Measurements from ENCODE around the gene ARHGEF6.

ARHGEF6 gene

GRCh38 chrX:136745215-136746173 lies 35.2 kb downstream of the ARHGEF6 start:
- DNase-seq: no peak

GRCh38 chrX:136742721-136743379 lies 37.9 kb downstream of the ARHGEF6 start:
- no peak for DNase-seq

- DNase-seq: no peak
These were observed 42.5 kb downstream of the ARHGEF6 start for GRCh38 chrX:136738049-136738729.

GRCh38 chrX:136736690-136737089 lies 44.0 kb downstream of the ARHGEF6 start:
- no peak for DNase-seq

GRCh38 chrX:136735601-136736000 lies 45.1 kb downstream of the ARHGEF6 start:
- DNase-seq: no peak

GRCh38 chrX:136733613-136734012 lies 47.1 kb downstream of the ARHGEF6 start:
- no peak for DNase-seq

GRCh38 chrX:136731798-136732197 lies 48.9 kb downstream of the ARHGEF6 start:
- DNase-seq: no peak

- DNase-seq: peak in 1 of 2 experiments; percentile 12
These were observed 49.4 kb downstream of the ARHGEF6 start for GRCh38 chrX:136731207-136731782.

- DNase-seq: no peak
These were observed 52.3 kb downstream of the ARHGEF6 start for GRCh38 chrX:136728393-136728792.

- no peak for DNase-seq
These were observed 55.2 kb downstream of the ARHGEF6 start for GRCh38 chrX:136725441-136726104.

- no peak for DNase-seq
These were observed 62.6 kb downstream of the ARHGEF6 start for GRCh38 chrX:136718091-136718490.

- no peak for DNase-seq
These were observed 65.8 kb downstream of the ARHGEF6 start for GRCh38 chrX:136714626-136715599.

- DNase-seq: no peak
These were observed 68.0 kb downstream of the ARHGEF6 start for GRCh38 chrX:136712650-136713310.

- no peak for DNase-seq
These were observed 69.6 kb downstream of the ARHGEF6 start for GRCh38 chrX:136711147-136711546.

GRCh38 chrX:136710325-136710951 lies 70.3 kb downstream of the ARHGEF6 start:
- DNase-seq: no peak

- DNase-seq: no peak
These were observed 72.4 kb downstream of the ARHGEF6 start for GRCh38 chrX:136708348-136708747.

- DNase-seq: no peak
These were observed 83.6 kb downstream of the ARHGEF6 start for GRCh38 chrX:136697156-136697555.

- no peak for DNase-seq
These were observed 86.2 kb downstream of the ARHGEF6 start for GRCh38 chrX:136694431-136695087.

GRCh38 chrX:136692271-136692670 lies 88.5 kb downstream of the ARHGEF6 start:
- no peak for DNase-seq
